Stimulated activated CD8-positive, alpha-beta memory T cell treated with anti-CD3 and anti-CD28 coated beads, Interleukin-12 subunit alpha, Interleukin-12 subunit beta, amount 100 ng/mL, for 24 hours (primary cell): ENCODE data around the gene CNPY1.
"Not testable (repeated sequence)": the region's sequence is repeated elsewhere in the genome, so short reads cannot be mapped to it uniquely, and the experiment has no call there.

Experiments used
- DNase-seq: peaks from one replicate; pipeline ENCODE4 v3.0.0-alpha.2; 2020; ENCODE audit errors: extremely low read depth

CNPY1 gene

GRCh38 chr7:155533827-155534690 lies 12.3 kb downstream of the CNPY1 start:
- DNase-seq: peak; percentile 12

- no peak for DNase-seq
Measured at GRCh38 chr7:155533120-155533826, 13.1 kb downstream of the CNPY1 start.

- no peak for DNase-seq
Measured at GRCh38 chr7:155532792-155533119, 13.6 kb downstream of the CNPY1 start.

GRCh38 chr7:155531681-155532080 lies 14.7 kb downstream of the CNPY1 start:
- no peak for DNase-seq

GRCh38 chr7:155530601-155531000 lies 15.8 kb downstream of the CNPY1 start:
- no peak for DNase-seq

GRCh38 chr7:155529845-155530244 lies 16.5 kb downstream of the CNPY1 start:
- no peak for DNase-seq

GRCh38 chr7:155529346-155529745 lies 17.0 kb downstream of the CNPY1 start:
- DNase-seq: no peak

GRCh38 chr7:155527664-155528063 lies 18.7 kb downstream of the CNPY1 start:
- no peak for DNase-seq

GRCh38 chr7:155526225-155526624 lies 20.1 kb downstream of the CNPY1 start:
- DNase-seq: no peak

GRCh38 chr7:155524018-155524556 lies 22.3 kb downstream of the CNPY1 start:
- no peak for DNase-seq

- DNase-seq: no peak
Measured at GRCh38 chr7:155523168-155523675, 23.1 kb downstream of the CNPY1 start.

- no peak for DNase-seq
Measured at GRCh38 chr7:155521743-155522398, 24.5 kb downstream of the CNPY1 start.

- DNase-seq: no peak
Measured at GRCh38 chr7:155521007-155521742, 25.2 kb downstream of the CNPY1 start.

GRCh38 chr7:155520114-155520513 lies 26.2 kb downstream of the CNPY1 start:
- no peak for DNase-seq

GRCh38 chr7:155519358-155519757 lies 27.0 kb downstream of the CNPY1 start:
- not testable (repeated sequence) for DNase-seq

- DNase-seq: no peak
Measured at GRCh38 chr7:155518633-155519032, 27.7 kb downstream of the CNPY1 start.

GRCh38 chr7:155517969-155518368 lies 28.4 kb downstream of the CNPY1 start:
- DNase-seq: no peak

GRCh38 chr7:155517452-155517851 lies 28.9 kb downstream of the CNPY1 start:
- no peak for DNase-seq

GRCh38 chr7:155516466-155516865 lies 29.9 kb downstream of the CNPY1 start:
- DNase-seq: no peak

- DNase-seq: no peak
Measured at GRCh38 chr7:155515318-155515717, 31.0 kb downstream of the CNPY1 start.

GRCh38 chr7:155514296-155514695 lies 32.1 kb downstream of the CNPY1 start:
- no peak for DNase-seq
